Loucy (cell line): Measurements from ENCODE around the gene LRCH1.

Experiments
- H2AFZ ChIP-seq: fragments of 200-600 bp; sonication (generic); 2 replicates; pipeline ENCODE4 v1.6.0; 2016; ENCODE audit warnings: antibody characterized with exemption, mild to moderate bottlenecking, low read length, moderate library complexity
- H3F3A ChIP-seq: fragments of 200-600 bp; 2 replicates; pipeline ENCODE4 v1.6.0; 2016; ENCODE audit warnings: antibody characterized with exemption, low read depth, mild to moderate bottlenecking
- H3K27me3 ChIP-seq: fragments of 200-600 bp; sonication (generic); 2 replicates; pipeline ENCODE4 v1.6.1; 2014; ENCODE audit warnings: low read length, mild to moderate bottlenecking; ENCODE audit not compliant: insufficient read depth, poor library complexity, severe bottlenecking
- H3K36me3 ChIP-seq: fragments of 200-600 bp; sonication (generic); 2 replicates; pipeline ENCODE4 v1.6.1; 2016; ENCODE audit warnings: low read length; ENCODE audit not compliant: insufficient read depth
- H3K4me1 ChIP-seq: fragments of 200-600 bp; sonication (generic); 2 replicates; pipeline ENCODE4 v1.5.1; 2014; ENCODE audit warnings: low read length, mild to moderate bottlenecking; ENCODE audit not compliant: insufficient read depth, poor library complexity, severe bottlenecking
- H3K4me2 ChIP-seq: fragments of 200-600 bp; sonication (generic); 2 replicates; pipeline ENCODE4 v1.6.0; 2014; ENCODE audit warnings: antibody characterized with exemption, low read length, low read depth, mild to moderate bottlenecking; ENCODE audit not compliant: poor library complexity, severe bottlenecking
- H3K4me3 ChIP-seq: fragments of 200-600 bp; sonication (generic); 2 replicates; pipeline ENCODE4 v1.5.1; 2014; ENCODE audit warnings: low read length, mild to moderate bottlenecking, mixed read lengths; ENCODE audit not compliant: poor library complexity, severe bottlenecking
- H3K79me2 ChIP-seq: fragments of 200-600 bp; sonication (generic); 2 replicates; pipeline ENCODE4 v1.6.1; 2014; ENCODE audit warnings: low read length; ENCODE audit not compliant: insufficient read depth
- H3K9ac ChIP-seq: fragments of 200-600 bp; sonication (generic); 2 replicates; pipeline ENCODE4 v1.6.0; 2014; ENCODE audit warnings: mild to moderate bottlenecking, low read depth, low read length, moderate library complexity; ENCODE audit not compliant: poor library complexity, severe bottlenecking
- H3K9me2 ChIP-seq: fragments of 200-600 bp; sonication (generic); replicated peaks from 2 replicates; pipeline ENCODE4 v1.6.1; 2016; ENCODE audit warnings: low read depth, low read length, mixed read lengths
- H3K9me3 ChIP-seq: fragments of 200-600 bp; sonication (generic); 2 replicates; pipeline ENCODE4 v1.6.1; 2014; ENCODE audit warnings: mild to moderate bottlenecking, antibody characterized with exemption, low read length, low read depth; ENCODE audit not compliant: insufficient read depth
- H4K20me1 ChIP-seq: fragments of 200-600 bp; sonication (generic); 2 replicates; pipeline ENCODE4 v1.6.0; 2014; ENCODE audit warnings: antibody characterized with exemption, low read length, mild to moderate bottlenecking; ENCODE audit not compliant: insufficient read depth, poor library complexity, severe bottlenecking
- CTCF ChIP-seq: fragments of 200-600 bp; sonication (generic); conservative IDR thresholded peaks from 2 replicates; pipeline ENCODE4 v1.5.1; 2014; ENCODE audit warnings: mild to moderate bottlenecking, antibody characterized with exemption, low read length
- EZH2phosphoT487 ChIP-seq: fragments of 200-600 bp; IDR thresholded peaks from 2 replicates; pipeline ENCODE4 v1.6.1; 2018; ENCODE audit warnings: antibody characterized with exemption, mild to moderate bottlenecking, moderate library complexity, borderline replicate concordance

The LRCH1 gene

DNA sequence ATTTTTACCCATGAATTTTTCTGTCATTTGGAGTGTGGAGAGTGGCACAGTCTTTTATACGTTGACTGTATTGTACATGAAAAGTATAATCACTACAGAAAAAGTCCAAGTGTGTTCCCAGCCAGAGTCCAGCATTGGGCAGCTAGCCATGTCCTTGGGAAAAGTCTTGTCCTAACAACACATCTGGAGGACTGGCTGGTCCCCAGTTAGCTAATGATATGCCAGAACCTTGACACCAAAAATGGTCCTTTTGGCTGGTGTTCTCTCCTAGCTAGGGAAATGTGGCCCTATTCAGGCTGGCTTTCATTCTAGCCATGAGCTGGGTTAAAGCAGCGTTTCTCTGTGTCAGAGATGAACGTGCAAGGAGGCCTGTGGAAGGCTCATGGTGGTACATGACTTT lies 145.0 kb downstream of the LRCH1 start:
- Histone ChIP-seq H3K4me3 (no peak overlapping the region), H3K9me3 (no peaks in the 10 kb centered on the region), H3K4me1 (no peaks in the 10 kb centered on the region), H3K9me2 (no peaks in the 10 kb centered on the region), H2AFZ (no peak overlapping the region), H3K4me2 (no peak overlapping the region), H4K20me1 (no peaks in the 10 kb centered on the region), H3F3A (no peaks in the 10 kb centered on the region), H3K36me3 (peaks cover 77% of the 10 kb centered on the region), H3K9ac (no peak overlapping the region), H3K79me2 (no peaks in the 10 kb centered on the region), H3K27me3 (no peaks in the 10 kb centered on the region)
- TF ChIP-seq EZH2phosphoT487 (no peak), CTCF (no peak)

- no peak overlapping the region for H3K4me3 ChIP-seq
- no peaks in the 10 kb centered on the region for H3K27me3 ChIP-seq
- no peaks in the 10 kb centered on the region for H3K9me2 ChIP-seq
- H3K79me2 ChIP-seq: no peaks in the 10 kb centered on the region
- H3K9me3 ChIP-seq: no peaks in the 10 kb centered on the region
- no peaks in the 10 kb centered on the region for H3K4me1 ChIP-seq
- no peak for TF ChIP-seq CTCF
- TF ChIP-seq EZH2phosphoT487: no peak
- H3K4me2 ChIP-seq: no peak overlapping the region
- H4K20me1 ChIP-seq: no peaks in the 10 kb centered on the region
- no peak overlapping the region for H2AFZ ChIP-seq
- H3K9ac ChIP-seq: no peak overlapping the region
- H3K36me3 ChIP-seq: peaks cover 68% of the 10 kb centered on the region
- H3F3A ChIP-seq: no peaks in the 10 kb centered on the region
Measured at GRCh38 chr13:46698910-46699460, 146.0 kb downstream of the LRCH1 start.

DNA sequence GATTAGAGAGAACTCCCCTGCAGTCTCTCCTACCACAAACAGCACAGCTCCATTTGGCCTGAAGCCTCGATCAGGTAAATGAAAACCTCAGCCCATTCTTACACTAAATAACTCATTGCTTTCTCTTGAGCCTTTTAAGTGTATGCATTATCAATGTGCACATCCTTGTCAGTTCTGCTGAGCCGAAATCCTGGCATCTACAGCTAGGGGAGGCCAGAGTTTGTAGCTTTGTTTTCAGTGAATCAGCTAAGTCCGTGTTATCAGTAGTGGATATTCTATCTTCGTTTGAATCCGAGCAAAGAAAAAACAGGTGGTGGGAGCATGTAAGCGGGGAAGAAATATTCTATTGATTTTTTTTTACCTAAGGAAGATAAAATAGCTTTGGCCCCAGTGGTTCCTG lies 159.6 kb downstream of the LRCH1 start:
- H3K4me1 ChIP-seq: peaks cover 6% of the 10 kb centered on the region
- no peak overlapping the region for H2AFZ ChIP-seq
- H3K9ac ChIP-seq: no peak overlapping the region
- no peak overlapping the region for H3K4me3 ChIP-seq
- no peaks in the 10 kb centered on the region for H3K9me2 ChIP-seq
- H3K4me2 ChIP-seq: no peak overlapping the region
- H3K79me2 ChIP-seq: no peaks in the 10 kb centered on the region
- H3K9me3 ChIP-seq: no peaks in the 10 kb centered on the region
- H3K36me3 ChIP-seq: peaks cover 28% of the 10 kb centered on the region
- no peaks in the 10 kb centered on the region for H3K27me3 ChIP-seq
- no peaks in the 10 kb centered on the region for H4K20me1 ChIP-seq
- H3F3A ChIP-seq: no peaks in the 10 kb centered on the region
- TF ChIP-seq CTCF (no peak), EZH2phosphoT487 (no peak)
